NCI-H526 (cell line): Measurements from ENCODE around the gene CPNE7.
A peak's percentile ranks its signal among the peaks of the same experiment; 100 is the strongest.

Experiments
- DNase-seq, 2 experiments: peaks; one replicate each; lab custom pipeline; 2025; lab: John Stamatoyannopoulos, UW

Gene CPNE7

GRCh38 chr16:89575247-89576152 lies at the start of gene CPNE7:
TSS of gene CPNE7 (plus strand) at chr16:89575758. CDS start at chr16:89575898, 140 bp downstream.
- DNase-seq: peak in 1 of 2 experiments; percentile 54

- DNase-seq: no peak
Observed at GRCh38 chr16:89529097-89529496, 46.5 kb upstream of the CPNE7 start.

- no peak for DNase-seq
Observed at GRCh38 chr16:89530401-89531381, 44.9 kb upstream of the CPNE7 start.

DNA sequence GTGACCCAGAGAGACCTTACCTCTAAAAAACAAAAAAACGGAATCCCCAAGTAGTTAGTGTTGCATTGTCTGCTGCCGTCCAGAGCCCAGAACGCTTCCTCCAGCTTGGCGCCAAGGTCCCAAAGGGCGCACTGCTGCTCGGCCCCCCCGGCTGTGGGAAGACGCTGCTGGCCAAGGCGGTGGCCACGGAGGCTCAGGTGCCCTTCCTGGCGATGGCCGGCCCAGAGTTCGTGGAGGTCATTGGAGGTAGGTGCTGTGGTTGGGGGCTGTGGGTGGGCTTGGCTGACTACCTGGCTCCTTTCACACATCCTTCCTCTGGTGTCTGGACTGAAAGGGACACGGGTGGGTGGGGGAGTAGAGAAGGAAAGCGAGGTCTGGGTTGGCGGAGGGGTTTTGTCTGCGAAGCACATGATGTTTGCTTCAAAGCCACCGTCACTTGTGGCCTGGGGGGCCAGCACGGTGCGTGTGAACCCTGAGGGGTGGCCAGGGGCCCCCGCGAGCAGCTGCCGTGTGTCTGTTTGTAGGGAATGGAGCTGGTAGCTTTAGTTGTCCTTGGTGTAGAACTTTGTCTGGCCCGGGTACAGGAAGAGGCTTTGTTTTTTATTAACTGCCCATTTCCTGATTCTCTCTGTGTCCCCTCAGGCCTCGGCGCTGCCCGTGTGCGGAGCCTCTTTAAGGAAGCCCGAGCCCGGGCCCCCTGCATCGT lies 43.6 kb upstream of the CPNE7 start:
- no peak for DNase-seq

GRCh38 chr16:89534252-89534756 lies 41.3 kb upstream of the CPNE7 start:
- no peak for DNase-seq

- no peak for DNase-seq
Observed at GRCh38 chr16:89536371-89536770, 39.2 kb upstream of the CPNE7 start.

- no peak for DNase-seq
Observed at GRCh38 chr16:89536886-89537548, 38.5 kb upstream of the CPNE7 start.

DNA sequence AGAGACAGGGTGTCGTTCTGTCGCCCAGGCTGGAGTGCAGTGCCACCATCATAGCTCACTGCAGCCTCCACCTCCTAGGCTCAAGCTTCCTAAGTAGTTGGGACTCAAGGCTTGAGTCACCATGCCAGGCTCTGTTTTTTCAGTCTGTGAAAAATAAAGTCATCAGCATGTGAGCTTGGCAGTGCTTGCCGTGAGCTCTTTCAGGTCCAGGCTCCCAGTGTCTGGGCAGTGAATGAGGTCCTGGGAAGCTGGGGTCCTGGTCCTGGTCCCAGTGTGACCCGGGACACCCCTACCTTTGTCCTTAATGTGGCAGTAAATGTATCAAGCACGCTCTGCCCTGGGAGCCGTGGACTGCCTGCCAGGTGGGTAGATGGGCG lies 38.0 kb upstream of the CPNE7 start:
- no peak for DNase-seq

DNA sequence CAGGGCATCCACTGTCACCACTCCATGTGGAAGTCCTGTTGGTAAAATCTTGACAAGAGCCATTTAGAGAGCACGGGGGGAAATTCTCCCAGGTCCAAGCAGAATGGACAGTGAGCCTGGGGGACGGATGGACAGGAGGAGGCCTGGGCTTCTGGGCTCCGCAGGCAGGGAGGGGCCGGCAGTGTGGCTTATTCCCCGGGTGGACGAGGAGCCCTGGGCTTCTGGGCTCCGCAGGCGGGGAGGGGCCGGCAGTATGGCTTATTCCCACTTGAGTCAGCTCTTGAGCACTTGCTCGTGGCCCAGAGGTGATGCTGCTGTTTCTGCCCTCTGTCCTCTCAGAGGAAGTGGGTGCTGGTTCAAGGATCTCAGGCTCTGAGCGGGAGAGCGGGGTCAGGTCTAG lies 37.3 kb upstream of the CPNE7 start:
- DNase-seq: no peak

DNA sequence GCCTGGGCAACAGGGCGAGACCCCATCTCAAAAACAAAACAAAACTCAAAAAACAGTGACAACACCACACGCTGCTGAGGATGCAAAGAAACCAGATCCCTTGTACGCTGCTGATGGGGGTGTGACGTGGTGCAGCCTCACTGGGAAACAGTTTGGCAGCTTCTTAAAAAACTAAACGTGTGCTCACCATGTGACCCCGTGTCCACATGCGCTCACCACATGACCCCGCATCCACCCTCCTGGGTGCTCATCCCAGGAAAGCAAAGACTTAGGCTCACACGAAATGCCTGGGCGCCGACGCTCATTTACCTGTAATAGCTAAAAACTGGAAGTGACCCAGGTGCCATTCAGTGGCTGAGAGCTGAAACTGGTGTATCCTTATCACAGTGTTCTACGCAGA lies 35.0 kb upstream of the CPNE7 start:
- no peak for DNase-seq

- no peak for DNase-seq
Observed at GRCh38 chr16:89541792-89542191, 33.8 kb upstream of the CPNE7 start.

GRCh38 chr16:89544113-89544512 lies 31.4 kb upstream of the CPNE7 start:
- no peak for DNase-seq

DNA sequence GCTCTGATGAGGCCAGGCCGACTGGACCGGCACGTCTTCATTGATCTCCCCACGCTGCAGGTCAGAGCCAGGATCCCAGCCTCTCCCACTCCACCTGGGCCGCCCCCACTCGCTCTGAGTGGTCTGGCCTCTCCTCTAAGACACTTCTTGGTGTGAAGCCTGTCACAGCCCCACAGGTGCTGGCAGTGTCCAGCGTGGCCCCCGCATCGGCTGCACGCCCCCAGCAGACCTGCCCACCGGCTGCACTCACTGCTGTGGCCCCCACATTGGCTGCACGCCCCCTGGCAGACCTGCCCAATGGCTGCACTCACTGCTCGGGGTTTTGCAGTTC lies 30.9 kb upstream of the CPNE7 start:
- no peak for DNase-seq

DNA sequence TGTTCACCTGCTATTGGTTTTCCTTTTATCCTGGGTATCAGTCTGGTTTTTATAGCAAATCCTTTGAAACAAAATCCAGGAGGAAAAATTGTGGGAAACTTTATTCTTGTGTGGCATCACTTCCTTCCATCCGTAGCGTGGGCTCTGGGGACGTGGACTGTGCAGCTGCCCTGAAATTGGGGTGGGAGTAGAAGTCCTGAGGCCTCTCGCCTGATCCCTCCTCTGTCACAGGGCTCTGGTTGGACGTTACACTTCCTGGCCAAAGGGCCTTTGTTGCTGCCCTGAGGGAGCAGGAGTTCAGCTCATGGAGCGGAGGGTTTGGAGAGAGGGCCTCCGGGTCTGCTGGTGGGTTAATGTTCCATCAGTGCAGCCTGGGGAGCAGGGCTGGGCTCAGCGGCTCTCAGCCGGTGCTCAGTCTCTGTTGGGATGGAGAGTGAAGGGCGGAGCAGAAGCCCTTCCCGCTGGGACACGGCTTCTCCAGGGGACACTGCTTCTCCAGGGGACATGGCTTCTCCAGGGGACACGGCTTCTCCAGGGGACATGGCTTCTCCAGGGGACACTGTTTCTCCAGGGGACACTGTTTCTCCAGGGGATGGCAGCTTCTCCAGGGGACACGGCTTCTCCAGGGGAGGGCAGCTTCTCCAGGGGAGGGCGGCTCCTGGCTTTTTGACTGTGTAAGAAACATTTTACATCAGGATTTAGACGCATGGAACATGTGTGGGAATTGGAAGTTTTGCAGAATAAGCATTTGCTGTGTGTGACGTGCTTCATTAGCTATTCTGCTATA lies 30.3 kb upstream of the CPNE7 start:
- no peak for DNase-seq

GRCh38 chr16:89545831-89546574 lies 29.6 kb upstream of the CPNE7 start:
- peak; percentile 14 to 65 for DNase-seq

GRCh38 chr16:89546781-89547180 lies 28.8 kb upstream of the CPNE7 start:
- no peak for DNase-seq

- no peak for DNase-seq
Observed at GRCh38 chr16:89547291-89547690, 28.3 kb upstream of the CPNE7 start.

DNA sequence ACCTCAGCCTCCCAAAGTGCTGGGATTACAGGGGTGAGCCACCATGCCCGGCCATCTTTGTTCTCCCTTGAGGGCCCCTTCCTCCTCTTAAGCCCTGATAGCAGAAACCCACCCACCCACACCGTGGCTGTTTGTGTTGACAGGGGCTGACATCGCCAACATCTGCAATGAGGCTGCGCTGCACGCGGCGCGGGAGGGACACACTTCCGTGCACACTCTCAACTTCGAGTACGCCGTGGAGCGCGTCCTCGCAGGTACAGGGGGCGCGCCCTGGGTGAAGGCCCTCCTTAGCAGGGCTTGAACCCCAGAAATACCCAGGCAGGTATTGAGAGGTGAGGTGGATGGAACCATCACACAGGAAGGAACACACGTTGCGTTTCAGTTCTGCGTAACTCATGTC lies 27.7 kb upstream of the CPNE7 start:
- no peak for DNase-seq

DNA sequence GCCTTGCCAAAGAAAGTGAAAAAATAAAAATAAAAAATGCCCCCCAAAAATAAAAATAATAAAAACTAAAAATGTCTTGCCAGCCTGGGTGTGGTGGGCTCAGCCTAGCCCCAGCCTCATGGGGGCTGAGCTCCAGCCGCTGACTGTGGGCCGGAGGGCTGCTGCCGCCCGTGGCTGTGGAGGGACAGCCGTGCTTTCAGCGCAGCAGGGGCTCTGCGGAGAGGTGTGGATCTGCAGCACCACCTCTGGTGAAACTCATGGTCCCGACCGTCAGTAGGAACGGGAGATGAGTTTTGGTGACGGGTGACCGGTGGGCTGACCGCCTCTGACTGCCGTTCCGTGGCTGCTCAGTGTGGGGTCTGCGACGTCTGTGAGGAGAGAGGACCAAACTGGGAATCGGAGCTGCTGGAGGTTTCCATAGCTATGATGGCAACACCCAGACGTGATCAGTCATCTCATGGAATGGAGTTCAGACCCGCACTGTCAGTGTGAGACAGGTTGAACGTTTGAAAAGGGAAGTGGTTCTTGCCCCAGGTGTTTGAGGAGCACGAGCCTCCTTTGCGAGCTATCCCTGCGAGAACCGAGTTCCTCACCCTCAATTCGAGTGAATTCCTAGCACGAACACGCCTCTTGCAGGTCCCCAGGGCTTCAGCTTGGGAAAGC lies 27.1 kb upstream of the CPNE7 start:
- no peak for DNase-seq
